K562 (cell line): ENCODE results near the gene FTH1. TPM values are rescaled to one million over a fixed set of nuclear protein-coding genes. Genes with fewer than 3 reads are reported as not detected.

ENCODE experiments used
- DMBX1 ChIP-seq: fragments of 250-450 bp; sonication (Bioruptor Pico); IDR thresholded peaks from 2 replicates; pipeline ENCODE4 v1.8.0; 2022; ENCODE audit warnings: inconsistent platforms, mild to moderate bottlenecking, moderate library complexity, borderline replicate concordance
- GABPB1 ChIP-seq: sonication (generic); formaldehyde crosslinking; IDR thresholded peaks from 2 replicates; pipeline ENCODE4 v1.8.0; 2022; ENCODE audit warnings: mild to moderate bottlenecking, missing genetic modification reagents
- L3MBTL2 ChIP-seq: fragments of 450-650 bp; IDR thresholded peaks from 2 replicates; pipeline ENCODE4 v1.6.1; 2016; ENCODE audit warnings: mild to moderate bottlenecking, moderate library complexity
- LCOR ChIP-seq: sonication (generic); formaldehyde crosslinking; IDR thresholded peaks from 2 replicates; pipeline ENCODE4 v1.8.0; 2022; ENCODE audit warnings: mild to moderate bottlenecking, missing genetic modification reagents
- MGA ChIP-seq: fragments of 450-650 bp; IDR thresholded peaks from 2 replicates; pipeline ENCODE4 v1.6.1; 2016; ENCODE audit warnings: mild to moderate bottlenecking, moderate library complexity
- SMARCA4 ChIP-seq: fragments of 450-650 bp; IDR thresholded peaks from 2 replicates; pipeline ENCODE4 v1.6.1; 2016
- SOX6 ChIP-seq: fragments of 450-650 bp; IDR thresholded peaks from 2 replicates; pipeline ENCODE4 v1.6.1; 2014; ENCODE audit warnings: mild to moderate bottlenecking
- TARDBP ChIP-seq: fragments of 450-650 bp; IDR thresholded peaks from 2 replicates; pipeline ENCODE4 v1.6.1; 2016
- TEAD1 ChIP-seq, 2 experiments: fragments of 450-650 bp in 1 of 2; sonication (generic) in 1 of 2; formaldehyde crosslinking; IDR thresholded peaks; 2 replicates each; pipeline versions ENCODE4 v1.4.0 to v1.8.0; 2020 to 2022; ENCODE audit warnings: mild to moderate bottlenecking in 2 of 2, missing genetic modification reagents in 1 of 2
- TGIF2 ChIP-seq: sonication (generic); formaldehyde crosslinking; IDR thresholded peaks from 2 replicates; pipeline ENCODE4 v1.8.1; 2022; ENCODE audit warnings: mild to moderate bottlenecking, missing genetic modification reagents, moderate library complexity
- TRIM24 ChIP-seq, 2 experiments: fragments of 450-650 bp; IDR thresholded peaks; 2 replicates each; pipeline ENCODE4 v1.6.1; 2016
- USF1 ChIP-seq: sonication (generic); formaldehyde crosslinking; IDR thresholded peaks from 2 replicates; pipeline ENCODE4 v1.9.0; 2022; ENCODE audit warnings: mild to moderate bottlenecking, missing genetic modification reagents
- VEZF1 ChIP-seq: fragments of 200-800 bp; sonication (Bioruptor generic); IDR thresholded peaks from 2 replicates; pipeline ENCODE4 v1.6.1; 2017; ENCODE audit warnings: missing genetic modification characterization, missing compliant biosample characterization
- polyA plus RNA-seq, 8 experiments: library from polyadenylated mRNA; depleted of rRNA in 4 of 8; stranded (reverse) in 5 of 8; unstranded in 3 of 8; fragments of >200 nt; fragmentation: Nextera tagmentation in 2 of 8; fragmentation: Illumina TruSeq in 1 of 8; extraction: Ambion mirVana in 2 of 8; extraction: Trizol in 1 of 8; gene quantifications; 2 replicates each; pipeline versions ENCODE4 v1.2.1 to v1.2.3, GENCODE V29; 2011 to 2014; ENCODE audit warnings: inconsistent platforms in 1 of 8, missing spikeins in 1 of 8
- total RNA-seq, 7 experiments: library from RNA; depleted of rRNA in 6 of 7; stranded (reverse); fragments of >200 nt in 6 of 7; fragmentation: Illumina TruSeq in 2 of 7; extraction: Trizol in 2 of 7; gene quantifications; 2 replicates each; pipeline versions ENCODE4 v1.2.1 to v1.2.3, GENCODE V29; 2011 to 2021; ENCODE audit warnings: low replicate concordance in 1 of 7

Gene FTH1
- total and polyA plus RNA-seq, 9 of the 15 experiments (the other 6 are each of a cell fraction or from before 2014, with no cell fraction given) = 370 to 3,146 (median 802) TPM

- TF ChIP-seq TEAD1 (CRISPR knock-in tag; IDR thresholded peaks at IDR 0.05) = peak in 1 of 2 experiments; percentile 28; a peak in 1 of 4 replicates
- peak; percentile 26 to 46; a peak in 1 of 4 replicates for TF ChIP-seq TRIM24 (IDR thresholded peaks at IDR 0.05)
- TF ChIP-seq L3MBTL2 = peak; percentile 53; the same call in 1 of the 2 replicates
- TF ChIP-seq SMARCA4 = peak; percentile 31; the same call in 1 of the 2 replicates
- peak; percentile 48; the same call in 1 of the 2 replicates for TF ChIP-seq GABPB1 (CRISPR knock-in tag)
- peak; percentile 4; the same call in 1 of the 2 replicates for TF ChIP-seq TGIF2
- TF ChIP-seq DMBX1 (CRISPR knock-in tag) = 0 out of 2 replicates have a peak, but pooled peaks have one; percentile 43
- peak; percentile 47 for TF ChIP-seq MGA
- TF ChIP-seq USF1 (CRISPR knock-in tag) = peak; percentile 89
- peak; percentile 75; the same call in 1 of the 2 replicates for TF ChIP-seq TARDBP
- TF ChIP-seq LCOR (CRISPR knock-in tag) = peak; percentile 40
- peak; percentile 73; the same call in 1 of the 2 replicates for TF ChIP-seq SOX6
- TF ChIP-seq VEZF1 (CRISPR knock-in tag) = 0 out of 2 replicates have a peak, but pooled peaks have one; percentile 14
These were observed 2.7 kb downstream of the FTH1 start (continued) for GRCh38 chr11:61964666-61965271.
